GM23338 (cell line): ENCODE data around the gene PLCH2. TPM values are rescaled to one million over a fixed set of nuclear protein-coding genes. Genes with fewer than 3 reads are reported as not detected.

Experiments used
- ATAC-seq: fragments of 200-7000 bp; cut with Tn5 transposase; 3 replicates; pipeline ENCODE4 v1.9.1; 2020
- DNase-seq: peaks from one replicate; pipeline ENCODE4 v3.0.0-alpha.2; 2015; ENCODE audit warnings: low spot score
- H2AFZ ChIP-seq: fragments of 200-600 bp; sonication (generic); 2 replicates; pipeline ENCODE4 v1.8.0; 2016; ENCODE audit warnings: antibody characterized with exemption, mild to moderate bottlenecking, moderate library complexity
- H3F3A ChIP-seq: fragments of 200-600 bp; sonication (generic); replicated peaks from 2 replicates; pipeline ENCODE4 v1.8.0; 2017; ENCODE audit warnings: antibody characterized with exemption, mixed run types, low read depth
- H3K27ac ChIP-seq: fragments of 200-600 bp; sonication (generic); 2 replicates; pipeline ENCODE4 v1.6.1; 2016; ENCODE audit warnings: low read depth
- H3K27me3 ChIP-seq: fragments of 200-600 bp; sonication (generic); 2 replicates; pipeline ENCODE4 v1.8.0; 2016; ENCODE audit warnings: mild to moderate bottlenecking, mixed run types, moderate library complexity; ENCODE audit not compliant: insufficient read depth
- H3K36me3 ChIP-seq: fragments of 200-600 bp; sonication (generic); 2 replicates; pipeline ENCODE4 v1.8.0; 2016; ENCODE audit warnings: mild to moderate bottlenecking; ENCODE audit not compliant: insufficient read depth
- H3K4me1 ChIP-seq: fragments of 200-600 bp; sonication (generic); 2 replicates; pipeline ENCODE4 v1.8.0; 2016; ENCODE audit warnings: mild to moderate bottlenecking, moderate library complexity; ENCODE audit not compliant: insufficient read depth
- H3K4me2 ChIP-seq: fragments of 200-600 bp; sonication (generic); 2 replicates; pipeline ENCODE4 v1.7.1; 2017; ENCODE audit warnings: mixed run types
- H3K4me3 ChIP-seq: fragments of 200-600 bp; sonication (generic); 2 replicates; pipeline ENCODE4 v1.6.1; 2016; ENCODE audit warnings: mixed run types
- H3K79me2 ChIP-seq: fragments of 200-600 bp; sonication (generic); replicated peaks from 2 replicates; pipeline ENCODE4 v1.8.0; 2017; ENCODE audit warnings: mild to moderate bottlenecking; ENCODE audit not compliant: insufficient read depth
- H3K9me2 ChIP-seq: fragments of 200-600 bp; sonication (generic); 2 replicates; pipeline ENCODE4 v1.8.0; 2017; ENCODE audit not compliant: insufficient read depth
- H4K20me1 ChIP-seq: fragments of 200-600 bp; sonication (generic); replicated peaks from 2 replicates; pipeline ENCODE4 v1.8.0; 2017; ENCODE audit warnings: mild to moderate bottlenecking; ENCODE audit not compliant: insufficient read depth
- H3K27ac Mint-ChIP-seq: 2 replicates; pipeline ENCODE4 v1.8.0; 2020; ENCODE audit warnings: inconsistent platforms, mild to moderate bottlenecking, moderate library complexity, mixed read lengths
- H3K27me3 Mint-ChIP-seq: 3 replicates; pipeline ENCODE4 v1.8.0; 2022; ENCODE audit warnings: low read depth, mild to moderate bottlenecking, moderate library complexity, mixed read lengths, inconsistent platforms; ENCODE audit not compliant: insufficient read depth, poor library complexity
- H3K36me3 Mint-ChIP-seq: 3 replicates; pipeline ENCODE4 v1.8.0; 2021; ENCODE audit warnings: low read depth, mild to moderate bottlenecking, inconsistent platforms, moderate library complexity, mixed read lengths
- H3K4me1 Mint-ChIP-seq: 3 replicates; pipeline ENCODE4 v1.8.0; 2020; ENCODE audit warnings: mild to moderate bottlenecking, inconsistent platforms, mixed read lengths
- H3K4me3 Mint-ChIP-seq: 3 replicates; pipeline ENCODE4 v1.8.0; 2021; ENCODE audit warnings: moderate library complexity, mild to moderate bottlenecking, inconsistent platforms, mixed read lengths
- H3K9me3 Mint-ChIP-seq: 3 replicates; pipeline ENCODE4 v1.8.0; 2020; ENCODE audit warnings: moderate library complexity, mild to moderate bottlenecking, inconsistent platforms, mixed read lengths
- CREB1 ChIP-seq: fragments of 250-450 bp; sonication (Bioruptor Pico); IDR thresholded peaks from 2 replicates; pipeline ENCODE4 v1.5.0; 2020; ENCODE audit warnings: low read depth, mild to moderate bottlenecking, moderate library complexity
- EZH2phosphoT487 ChIP-seq: fragments of 200-600 bp; sonication (generic); IDR thresholded peaks from one replicate; pipeline ENCODE4 v1.8.1; 2018; ENCODE audit warnings: antibody characterized with exemption; ENCODE audit not compliant: unreplicated experiment
- NANOG ChIP-seq: IDR thresholded peaks from 2 replicates; pipeline ENCODE4 v1.6.1; 2016; ENCODE audit warnings: antibody characterized with exemption, borderline replicate concordance
- POLR2AphosphoS5 ChIP-seq: IDR thresholded peaks from 2 replicates; pipeline ENCODE4 v1.6.1; 2016; ENCODE audit warnings: antibody characterized with exemption, low read depth
- REST ChIP-seq: IDR thresholded peaks from one replicate; pipeline ENCODE4 v1.6.1; 2018; ENCODE audit warnings: antibody characterized with exemption; ENCODE audit not compliant: unreplicated experiment
- ZNF114 ChIP-seq: fragments of 250-450 bp; sonication (Bioruptor Pico); IDR thresholded peaks from 2 replicates; pipeline ENCODE4 v1.5.0; 2020; ENCODE audit warnings: mild to moderate bottlenecking, moderate library complexity
- polyA plus RNA-seq: library from polyadenylated mRNA; unstranded; fragments of >200 nt; fragmentation: Nextera tagmentation; extraction: Ambion mirVana; gene quantifications from 2 replicates; pipeline ENCODE4 v1.2.1, GENCODE V29; 2016
- total RNA-seq: library from RNA; depleted of rRNA; stranded (reverse); fragments of >200 nt; shearing (Covaris generic); gene quantifications from 2 replicates; pipeline ENCODE4 v1.2.3, GENCODE V29; 2014
- TF ChIP-seq, protein P1 (sequence below): fragments of 250-450 bp; sonication (Bioruptor Pico); IDR thresholded peaks from 2 replicates; pipeline ENCODE4 v1.5.0; 2020; ENCODE audit warnings: mild to moderate bottlenecking, moderate library complexity
- TF ChIP-seq, protein P2 (sequence below), 2 experiments: fragments of 200-600 bp in 1 of 2; sonication (generic) in 1 of 2; conservative IDR thresholded peaks; 2 replicates each; pipeline versions ENCODE4 v1.5.1 to v1.6.1; 2016 to 2017; ENCODE audit warnings: antibody characterized with exemption in 2 of 2, low read depth in 2 of 2, mild to moderate bottlenecking in 2 of 2, moderate library complexity in 1 of 2
- TF ChIP-seq, protein P3 (sequence below): IDR thresholded peaks from 2 replicates; pipeline ENCODE4 v1.6.1; 2016; ENCODE audit warnings: antibody characterized with exemption

Gene PLCH2
- total and polyA plus RNA-seq, 2 experiments from 2014 or later = 0.31 TPM; not detected in 1

- H3K4me1 ChIP-seq = no peaks in the 10 kb centered on the region
- no peaks in the 10 kb centered on the region for H3K27me3 ChIP-seq
- H4K20me1 ChIP-seq = no peaks in the 10 kb centered on the region
- H3F3A ChIP-seq = no peaks in the 10 kb centered on the region
- DNase-seq = no peak
- no peak overlapping the region for H2AFZ ChIP-seq
- Mint-ChIP-seq H3K4me3 (no peak overlapping the region), H3K4me1 (no peaks in the 10 kb centered on the region), H3K36me3 (no peaks in the 10 kb centered on the region), H3K27ac (no peak overlapping the region), H3K27me3 (peaks cover 2% of the 10 kb centered on the region), H3K9me3 (no peaks in the 10 kb centered on the region)
- no peak overlapping the region for H3K4me2 ChIP-seq
- H3K27ac ChIP-seq = no peak overlapping the region
- H3K9me2 ChIP-seq = no peaks in the 10 kb centered on the region
- H3K4me3 ChIP-seq = no peak overlapping the region
- no peaks in the 10 kb centered on the region for H3K79me2 ChIP-seq
- no peaks in the 10 kb centered on the region for H3K36me3 ChIP-seq
- TF ChIP-seq, protein P1, sequence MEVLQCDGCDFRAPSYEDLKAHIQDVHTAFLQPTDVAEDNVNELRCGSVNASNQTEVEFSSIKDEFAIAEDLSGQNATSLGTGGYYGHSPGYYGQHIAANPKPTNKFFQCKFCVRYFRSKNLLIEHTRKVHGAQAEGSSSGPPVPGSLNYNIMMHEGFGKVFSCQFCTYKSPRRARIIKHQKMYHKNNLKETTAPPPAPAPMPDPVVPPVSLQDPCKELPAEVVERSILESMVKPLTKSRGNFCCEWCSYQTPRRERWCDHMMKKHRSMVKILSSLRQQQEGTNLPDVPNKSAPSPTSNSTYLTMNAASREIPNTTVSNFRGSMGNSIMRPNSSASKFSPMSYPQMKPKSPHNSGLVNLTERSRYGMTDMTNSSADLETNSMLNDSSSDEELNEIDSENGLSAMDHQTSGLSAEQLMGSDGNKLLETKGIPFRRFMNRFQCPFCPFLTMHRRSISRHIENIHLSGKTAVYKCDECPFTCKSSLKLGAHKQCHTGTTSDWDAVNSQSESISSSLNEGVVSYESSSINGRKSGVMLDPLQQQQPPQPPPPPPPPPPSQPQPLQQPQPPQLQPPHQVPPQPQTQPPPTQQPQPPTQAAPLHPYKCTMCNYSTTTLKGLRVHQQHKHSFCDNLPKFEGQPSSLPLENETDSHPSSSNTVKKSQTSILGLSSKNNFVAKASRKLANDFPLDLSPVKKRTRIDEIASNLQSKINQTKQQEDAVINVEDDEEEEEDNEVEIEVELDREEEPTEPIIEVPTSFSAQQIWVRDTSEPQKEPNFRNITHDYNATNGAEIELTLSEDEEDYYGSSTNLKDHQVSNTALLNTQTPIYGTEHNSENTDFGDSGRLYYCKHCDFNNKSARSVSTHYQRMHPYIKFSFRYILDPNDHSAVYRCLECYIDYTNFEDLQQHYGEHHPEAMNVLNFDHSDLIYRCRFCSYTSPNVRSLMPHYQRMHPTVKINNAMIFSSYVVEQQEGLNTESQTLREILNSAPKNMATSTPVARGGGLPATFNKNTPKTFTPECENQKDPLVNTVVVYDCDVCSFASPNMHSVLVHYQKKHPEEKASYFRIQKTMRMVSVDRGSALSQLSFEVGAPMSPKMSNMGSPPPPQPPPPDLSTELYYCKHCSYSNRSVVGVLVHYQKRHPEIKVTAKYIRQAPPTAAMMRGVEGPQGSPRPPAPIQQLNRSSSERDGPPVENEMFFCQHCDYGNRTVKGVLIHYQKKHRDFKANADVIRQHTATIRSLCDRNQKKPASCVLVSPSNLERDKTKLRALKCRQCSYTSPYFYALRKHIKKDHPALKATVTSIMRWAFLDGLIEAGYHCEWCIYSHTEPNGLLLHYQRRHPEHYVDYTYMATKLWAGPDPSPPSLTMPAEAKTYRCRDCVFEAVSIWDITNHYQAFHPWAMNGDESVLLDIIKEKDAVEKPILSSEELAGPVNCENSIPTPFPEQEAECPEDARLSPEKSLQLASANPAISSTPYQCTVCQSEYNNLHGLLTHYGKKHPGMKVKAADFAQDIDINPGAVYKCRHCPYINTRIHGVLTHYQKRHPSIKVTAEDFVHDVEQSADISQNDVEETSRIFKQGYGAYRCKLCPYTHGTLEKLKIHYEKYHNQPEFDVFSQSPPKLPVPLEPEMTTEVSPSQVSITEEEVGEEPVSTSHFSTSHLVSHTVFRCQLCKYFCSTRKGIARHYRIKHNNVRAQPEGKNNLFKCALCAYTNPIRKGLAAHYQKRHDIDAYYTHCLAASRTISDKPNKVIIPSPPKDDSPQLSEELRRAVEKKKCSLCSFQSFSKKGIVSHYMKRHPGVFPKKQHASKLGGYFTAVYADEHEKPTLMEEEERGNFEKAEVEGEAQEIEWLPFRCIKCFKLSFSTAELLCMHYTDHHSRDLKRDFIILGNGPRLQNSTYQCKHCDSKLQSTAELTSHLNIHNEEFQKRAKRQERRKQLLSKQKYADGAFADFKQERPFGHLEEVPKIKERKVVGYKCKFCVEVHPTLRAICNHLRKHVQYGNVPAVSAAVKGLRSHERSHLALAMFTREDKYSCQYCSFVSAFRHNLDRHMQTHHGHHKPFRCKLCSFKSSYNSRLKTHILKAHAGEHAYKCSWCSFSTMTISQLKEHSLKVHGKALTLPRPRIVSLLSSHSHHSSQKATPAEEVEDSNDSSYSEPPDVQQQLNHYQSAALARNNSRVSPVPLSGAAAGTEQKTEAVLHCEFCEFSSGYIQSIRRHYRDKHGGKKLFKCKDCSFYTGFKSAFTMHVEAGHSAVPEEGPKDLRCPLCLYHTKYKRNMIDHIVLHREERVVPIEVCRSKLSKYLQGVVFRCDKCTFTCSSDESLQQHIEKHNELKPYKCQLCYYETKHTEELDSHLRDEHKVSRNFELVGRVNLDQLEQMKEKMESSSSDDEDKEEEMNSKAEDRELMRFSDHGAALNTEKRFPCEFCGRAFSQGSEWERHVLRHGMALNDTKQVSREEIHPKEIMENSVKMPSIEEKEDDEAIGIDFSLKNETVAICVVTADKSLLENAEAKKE (CRISPR knock-in tag) = no peak
- TF ChIP-seq ZNF114 (CRISPR knock-in tag) (no peak), NANOG (no peak)
- ATAC-seq = no peak
Measured at GRCh38 chr1:2435746-2436355, 40.2 kb upstream of the PLCH2 start.

DNA sequence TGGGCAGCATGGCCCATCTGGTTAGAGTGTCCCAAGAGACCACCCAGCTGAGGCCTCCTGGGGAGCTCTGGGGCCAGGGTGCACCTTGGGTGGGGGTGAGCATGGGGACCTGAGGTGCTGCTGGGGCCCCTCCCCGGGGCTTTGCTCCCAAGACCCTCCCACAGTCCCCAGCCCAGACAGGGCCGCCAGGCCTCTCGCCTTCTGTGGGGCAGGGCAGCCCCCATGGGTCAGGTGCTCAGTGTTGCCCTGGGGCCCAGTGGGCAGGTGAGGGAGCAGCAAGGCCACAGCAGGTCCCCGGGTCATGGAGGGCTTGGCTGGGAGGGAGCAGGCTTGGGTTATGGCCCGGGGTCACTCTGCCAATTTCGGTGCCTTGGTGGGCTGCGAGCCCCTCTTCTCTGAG, 39.2 kb upstream of the PLCH2 start:
- Histone ChIP-seq H3K4me1 (no peaks in the 10 kb centered on the region), H3K9me2 (no peaks in the 10 kb centered on the region), H3F3A (no peaks in the 10 kb centered on the region), H3K27ac (no peak overlapping the region), H3K4me3 (no peak overlapping the region), H2AFZ (no peak overlapping the region), H3K36me3 (no peaks in the 10 kb centered on the region), H3K79me2 (no peaks in the 10 kb centered on the region), H3K27me3 (no peaks in the 10 kb centered on the region), H3K4me2 (no peak overlapping the region), H4K20me1 (no peaks in the 10 kb centered on the region)
- no peaks in the 10 kb centered on the region for H3K9me3 Mint-ChIP-seq
- peaks cover 2% of the 10 kb centered on the region for H3K27me3 Mint-ChIP-seq
- DNase-seq (no peak), ATAC-seq (no peak)
- no peak for TF ChIP-seq POLR2AphosphoS5
- TF ChIP-seq, protein P2, sequence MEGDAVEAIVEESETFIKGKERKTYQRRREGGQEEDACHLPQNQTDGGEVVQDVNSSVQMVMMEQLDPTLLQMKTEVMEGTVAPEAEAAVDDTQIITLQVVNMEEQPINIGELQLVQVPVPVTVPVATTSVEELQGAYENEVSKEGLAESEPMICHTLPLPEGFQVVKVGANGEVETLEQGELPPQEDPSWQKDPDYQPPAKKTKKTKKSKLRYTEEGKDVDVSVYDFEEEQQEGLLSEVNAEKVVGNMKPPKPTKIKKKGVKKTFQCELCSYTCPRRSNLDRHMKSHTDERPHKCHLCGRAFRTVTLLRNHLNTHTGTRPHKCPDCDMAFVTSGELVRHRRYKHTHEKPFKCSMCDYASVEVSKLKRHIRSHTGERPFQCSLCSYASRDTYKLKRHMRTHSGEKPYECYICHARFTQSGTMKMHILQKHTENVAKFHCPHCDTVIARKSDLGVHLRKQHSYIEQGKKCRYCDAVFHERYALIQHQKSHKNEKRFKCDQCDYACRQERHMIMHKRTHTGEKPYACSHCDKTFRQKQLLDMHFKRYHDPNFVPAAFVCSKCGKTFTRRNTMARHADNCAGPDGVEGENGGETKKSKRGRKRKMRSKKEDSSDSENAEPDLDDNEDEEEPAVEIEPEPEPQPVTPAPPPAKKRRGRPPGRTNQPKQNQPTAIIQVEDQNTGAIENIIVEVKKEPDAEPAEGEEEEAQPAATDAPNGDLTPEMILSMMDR (conservative IDR thresholded peaks at IDR 0.05; ENCODE audit: low read depth in 2 of 2) = no peak
- TF ChIP-seq, protein P3, sequence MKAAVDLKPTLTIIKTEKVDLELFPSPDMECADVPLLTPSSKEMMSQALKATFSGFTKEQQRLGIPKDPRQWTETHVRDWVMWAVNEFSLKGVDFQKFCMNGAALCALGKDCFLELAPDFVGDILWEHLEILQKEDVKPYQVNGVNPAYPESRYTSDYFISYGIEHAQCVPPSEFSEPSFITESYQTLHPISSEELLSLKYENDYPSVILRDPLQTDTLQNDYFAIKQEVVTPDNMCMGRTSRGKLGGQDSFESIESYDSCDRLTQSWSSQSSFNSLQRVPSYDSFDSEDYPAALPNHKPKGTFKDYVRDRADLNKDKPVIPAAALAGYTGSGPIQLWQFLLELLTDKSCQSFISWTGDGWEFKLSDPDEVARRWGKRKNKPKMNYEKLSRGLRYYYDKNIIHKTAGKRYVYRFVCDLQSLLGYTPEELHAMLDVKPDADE = no peak
- no peak for TF ChIP-seq REST
- no peak for TF ChIP-seq EZH2phosphoT487
- no peak for TF ChIP-seq CREB1
- no peak for TF ChIP-seq NANOG
- H3K4me3 Mint-ChIP-seq = no peak overlapping the region
- no peaks in the 10 kb centered on the region for H3K36me3 Mint-ChIP-seq
- no peak overlapping the region for H3K27ac Mint-ChIP-seq
- H3K4me1 Mint-ChIP-seq = no peaks in the 10 kb centered on the region
